GM18508 (cell line): Measurements from ENCODE around the gene OGA.

Experiments
- ATAC-seq: cut with Tn5 transposase; IDR thresholded peaks from one replicate; pipeline ENCODE4 v1.9.1; 2021; ENCODE audit warnings: moderate number of reproducible peaks; ENCODE audit not compliant: insufficient read depth, unreplicated experiment

The OGA gene

DNA sequence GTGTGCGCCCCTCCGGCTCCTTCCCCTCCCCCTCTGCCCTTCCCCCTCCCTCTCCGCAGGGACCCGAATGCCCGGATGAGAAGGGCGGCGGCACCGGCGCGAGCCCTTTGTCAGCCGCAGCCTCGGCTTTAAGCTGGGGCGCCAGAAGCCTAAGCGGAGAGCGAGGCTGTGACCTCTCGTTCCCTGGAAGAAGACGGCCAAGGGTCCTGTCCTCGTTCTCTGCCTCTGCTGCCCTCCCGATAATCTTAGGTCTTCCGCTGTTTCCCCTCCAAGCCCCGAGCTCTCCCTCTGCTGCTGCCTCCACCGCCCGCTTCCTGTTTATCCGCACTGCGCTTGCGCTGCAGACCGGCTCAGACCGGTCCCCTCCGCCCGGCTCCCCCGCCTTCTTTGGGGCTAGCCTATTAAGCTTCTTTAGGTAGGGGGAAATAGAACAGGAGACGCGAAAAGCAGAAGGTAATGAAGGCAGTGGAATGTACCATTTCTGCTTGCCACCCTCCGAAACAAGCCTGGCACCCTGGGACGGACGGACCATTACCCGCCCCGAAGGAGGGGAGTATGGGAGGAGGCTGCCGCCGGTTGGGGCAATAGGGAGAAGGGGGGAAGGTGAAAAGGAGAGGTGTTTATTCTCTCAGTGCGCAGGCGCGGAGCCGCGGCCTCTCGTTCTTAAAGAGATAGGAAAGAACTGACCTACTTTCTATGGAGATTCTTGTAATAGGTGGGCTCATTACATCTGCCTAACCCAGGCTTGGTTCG is at the start of gene OGA:
Gene OGA, minus strand, starts transcription at position 326 of the 753 bp plus-strand sequence. CDS start 422 bp downstream, outside the sequence.
- peak; percentile 76 for ATAC-seq

DNA sequence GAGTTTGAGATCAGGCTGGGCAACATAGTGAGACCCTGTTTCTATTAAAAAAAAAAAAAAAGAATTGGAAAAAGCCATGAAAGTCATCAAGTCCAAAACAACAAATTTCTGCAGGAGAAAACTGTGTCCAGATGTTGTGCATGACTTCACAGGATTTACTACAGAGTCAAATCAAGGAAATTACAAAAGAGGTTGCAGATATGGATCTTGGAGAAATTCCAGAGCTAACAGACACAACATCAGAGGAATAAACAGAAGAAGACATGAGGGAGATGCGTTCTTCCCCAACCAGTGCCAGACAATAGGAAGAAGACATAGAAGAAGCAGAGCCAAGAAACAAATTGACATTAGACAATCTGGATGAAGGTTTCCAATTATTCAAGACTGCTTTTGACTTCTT is 49.7 kb upstream of the OGA start:
- ATAC-seq = no peak

DNA sequence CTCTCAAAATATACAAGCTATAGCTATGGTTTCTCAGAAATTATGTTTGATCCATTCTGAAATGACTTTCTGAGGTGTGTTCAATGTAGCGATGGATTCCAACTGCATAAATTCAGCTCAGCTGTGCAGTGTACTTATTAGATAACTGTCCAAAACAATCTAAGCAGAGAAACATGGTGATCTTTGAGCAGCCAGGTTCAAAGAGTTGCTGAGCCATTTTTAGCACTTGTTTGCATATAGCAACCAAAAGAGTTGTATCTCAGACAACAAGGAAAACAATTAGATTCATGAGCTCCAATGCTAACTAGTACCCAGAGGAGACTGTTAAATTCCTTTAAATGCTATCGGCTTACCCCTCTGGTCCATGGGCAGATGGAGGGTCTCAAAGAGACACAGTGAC is 41.3 kb upstream of the OGA start:
- ATAC-seq = no peak

DNA sequence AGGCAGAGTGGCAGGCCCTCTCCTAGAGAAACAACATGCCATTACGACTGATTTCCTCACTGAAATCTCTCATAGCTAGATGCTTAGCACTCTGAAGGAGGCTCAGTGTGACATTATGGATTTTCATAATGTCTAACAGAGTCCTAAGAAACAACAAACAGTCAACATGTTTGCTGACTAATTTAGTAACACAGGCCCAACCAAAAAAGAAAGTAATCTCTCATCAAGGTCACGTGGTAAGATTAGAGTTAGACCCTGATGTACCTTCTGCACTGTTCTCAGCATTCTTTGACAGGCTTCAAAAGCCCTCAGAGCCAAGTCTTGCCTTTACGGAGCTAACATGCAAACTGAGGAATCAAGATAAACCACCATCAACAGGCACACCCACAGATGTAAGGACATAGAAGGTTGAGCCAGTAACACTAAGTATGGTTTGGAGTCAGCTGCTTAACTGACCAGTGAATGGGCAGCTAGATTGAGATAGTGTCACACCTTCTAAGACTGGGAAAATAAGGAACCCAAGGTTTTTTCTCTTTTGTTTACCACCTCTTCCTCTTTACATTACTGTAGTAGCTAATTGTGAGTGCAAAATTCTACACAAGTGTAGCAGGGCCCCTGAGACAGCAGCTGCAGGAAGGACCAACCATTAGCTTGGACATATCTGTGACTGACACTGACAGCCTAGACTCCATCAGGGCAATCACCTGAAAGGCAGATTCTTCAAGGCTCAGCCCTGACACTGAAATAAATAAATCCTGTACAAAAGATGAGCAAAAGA is 40.7 kb upstream of the OGA start:
- no peak for ATAC-seq

DNA sequence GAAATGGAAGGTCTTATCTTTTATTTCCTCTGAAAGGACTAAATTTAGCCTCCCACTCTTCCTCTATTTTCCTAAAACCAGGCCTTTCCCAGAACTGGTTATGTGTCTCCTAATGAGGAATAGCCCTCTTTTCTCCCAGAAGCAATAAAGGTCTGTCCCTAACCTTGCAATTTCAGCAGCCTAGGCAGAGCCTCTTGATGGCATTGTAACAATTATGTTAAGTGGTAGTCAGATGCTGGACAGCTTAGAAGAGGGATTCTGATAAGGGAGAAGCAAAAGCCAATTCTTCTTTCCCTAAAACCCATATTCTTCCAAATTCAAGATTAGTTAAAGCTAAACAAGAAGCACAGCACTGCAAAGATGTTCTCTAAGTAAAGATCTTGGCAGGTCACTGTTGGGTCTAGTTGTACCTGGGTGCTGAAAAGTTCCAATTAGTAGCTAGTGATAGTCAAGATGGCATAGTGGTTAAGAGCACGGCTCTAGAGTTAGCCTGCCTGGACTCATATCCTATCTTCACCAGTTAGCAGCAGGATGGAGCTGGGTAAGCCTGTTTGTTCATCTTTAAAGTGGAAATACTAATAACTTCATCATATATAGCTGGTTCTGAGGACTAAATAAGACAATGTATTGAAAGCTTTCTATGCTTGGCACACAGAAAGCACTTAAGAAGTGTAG is 39.7 kb upstream of the OGA start:
- ATAC-seq = no peak

DNA sequence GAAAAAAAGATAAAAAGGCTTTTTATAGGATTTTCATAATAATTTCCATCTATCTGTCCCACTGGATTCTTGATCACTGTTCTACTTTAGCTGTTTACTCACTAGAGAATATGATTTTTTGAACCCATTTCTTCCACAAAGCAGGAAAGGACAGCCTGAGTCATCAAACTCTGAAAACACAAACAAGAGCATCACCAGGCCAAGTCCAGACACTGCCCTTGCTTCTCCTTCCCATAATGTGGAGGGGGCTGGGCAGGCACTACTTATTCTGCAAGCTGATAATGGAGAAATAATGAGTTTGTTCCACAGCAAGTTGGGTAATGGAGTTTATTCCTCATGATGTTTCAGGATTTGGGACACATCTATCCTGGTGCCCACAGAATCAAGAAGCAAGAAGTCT is 38.4 kb upstream of the OGA start:
- no peak for ATAC-seq

DNA sequence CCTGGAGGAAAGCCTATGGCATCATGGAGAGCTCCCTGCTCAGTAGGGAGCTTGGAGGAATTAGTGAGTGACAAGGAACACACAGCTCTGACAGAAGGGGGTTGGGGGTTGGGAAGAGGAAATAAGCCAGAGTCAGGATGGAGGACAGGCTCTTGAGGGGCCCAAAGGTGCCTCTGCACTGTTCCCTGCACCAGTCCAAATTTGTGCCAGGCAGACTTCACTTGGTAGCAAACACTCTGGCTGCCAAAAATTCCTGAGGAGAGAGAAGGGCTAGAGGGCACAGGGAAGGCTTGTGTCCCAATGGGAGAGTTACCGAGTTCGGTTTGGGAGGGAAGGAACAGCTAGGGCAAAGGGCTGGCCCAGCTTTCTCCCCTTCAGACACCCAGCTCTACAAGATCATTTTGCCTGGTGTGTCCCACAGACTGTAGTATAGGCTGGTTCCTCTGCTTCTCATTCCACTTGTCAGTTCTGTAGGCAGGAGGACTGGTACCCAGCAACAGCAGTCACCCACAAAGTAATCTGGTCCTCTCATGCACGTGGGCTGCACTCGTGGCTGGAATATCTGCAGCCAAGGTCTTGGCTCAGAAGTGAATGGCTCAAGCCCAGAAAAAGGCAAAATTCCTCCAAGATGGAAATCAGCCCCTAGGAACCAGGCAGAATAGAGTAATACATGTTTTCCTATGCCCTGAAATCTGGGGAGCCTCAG is 33.3 kb upstream of the OGA start:
- no peak for ATAC-seq

DNA sequence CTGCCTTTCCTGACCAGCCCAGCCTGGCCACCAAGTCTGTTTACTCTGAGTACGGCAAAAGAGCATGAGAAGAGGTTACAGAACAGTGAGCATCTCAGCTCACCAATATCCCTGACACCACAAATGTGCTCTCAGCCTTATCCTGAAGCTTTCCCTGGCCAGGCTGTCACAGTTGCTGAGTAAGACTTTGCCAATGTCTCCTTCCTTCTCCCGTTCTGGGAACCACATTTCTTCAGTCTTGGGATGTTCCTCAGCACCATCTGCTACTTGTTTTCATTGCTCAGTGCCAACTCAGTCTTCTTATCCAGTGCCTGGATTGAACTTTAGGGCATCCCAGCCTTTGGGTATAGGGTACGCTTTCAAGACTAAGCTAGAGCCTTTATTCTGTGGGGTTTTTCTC is 32.5 kb upstream of the OGA start:
- ATAC-seq = no peak

DNA sequence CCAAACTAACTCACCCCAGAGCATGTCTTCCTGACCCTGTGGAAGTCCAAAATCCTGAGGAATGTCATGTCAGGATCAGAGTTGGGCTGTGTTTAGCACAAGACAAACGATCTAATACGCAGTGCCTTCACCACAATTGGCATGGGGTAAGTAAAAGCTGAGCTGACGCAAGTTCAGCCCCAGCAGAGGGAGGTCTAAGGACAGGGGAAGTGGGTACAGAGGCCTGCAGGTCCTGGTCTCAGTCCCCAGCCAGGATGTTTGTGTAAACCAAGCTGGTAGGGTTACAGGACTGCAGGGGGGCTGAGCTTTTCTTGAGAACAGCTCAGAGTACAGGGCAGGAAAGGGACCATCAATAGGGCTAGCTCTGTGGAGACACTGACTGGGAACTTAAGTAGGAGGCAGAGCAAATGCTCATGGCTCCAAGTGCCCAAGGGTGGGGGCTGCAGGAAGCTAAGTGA is 30.7 kb upstream of the OGA start:
- ATAC-seq = no peak

DNA sequence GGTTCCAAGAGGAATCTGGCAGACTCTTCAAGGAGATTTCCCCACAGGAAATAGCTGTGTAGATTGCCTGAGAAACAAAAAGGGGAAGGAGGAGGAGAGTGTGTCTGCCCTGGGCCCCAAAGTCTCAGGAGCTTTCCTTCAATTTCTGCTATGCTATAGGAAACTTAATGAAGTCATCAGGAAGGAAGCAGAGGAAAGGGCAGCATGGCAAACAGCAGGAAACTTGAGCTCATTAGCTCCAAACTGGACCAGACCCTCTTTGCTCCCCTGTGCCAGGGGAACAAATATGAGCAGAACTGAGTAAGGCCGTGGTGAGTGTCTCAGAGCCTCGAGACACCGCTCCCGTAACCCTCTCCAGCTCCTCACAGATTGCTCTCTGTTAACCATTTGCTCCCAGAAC is 30.2 kb upstream of the OGA start:
- ATAC-seq = no peak

DNA sequence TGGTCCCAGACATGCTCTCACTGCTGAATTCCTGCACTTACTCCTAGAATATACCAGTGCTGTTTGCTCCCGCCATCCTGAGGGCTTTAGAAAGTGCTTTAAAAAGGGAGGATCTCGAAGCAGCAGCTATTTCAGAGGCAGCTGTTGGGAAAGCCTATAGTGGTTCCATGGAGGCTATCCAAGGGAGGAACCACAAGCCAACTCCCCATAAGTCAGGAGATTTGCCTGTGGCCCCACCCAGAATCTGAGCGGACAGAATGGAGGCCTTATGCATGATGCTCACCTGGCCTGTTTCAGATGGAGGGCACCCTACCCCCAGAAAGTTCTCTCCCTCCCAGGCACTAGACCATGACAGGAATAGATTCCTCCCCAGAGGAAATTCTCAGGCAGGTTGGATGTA is 27.6 kb upstream of the OGA start:
- ATAC-seq = no peak

DNA sequence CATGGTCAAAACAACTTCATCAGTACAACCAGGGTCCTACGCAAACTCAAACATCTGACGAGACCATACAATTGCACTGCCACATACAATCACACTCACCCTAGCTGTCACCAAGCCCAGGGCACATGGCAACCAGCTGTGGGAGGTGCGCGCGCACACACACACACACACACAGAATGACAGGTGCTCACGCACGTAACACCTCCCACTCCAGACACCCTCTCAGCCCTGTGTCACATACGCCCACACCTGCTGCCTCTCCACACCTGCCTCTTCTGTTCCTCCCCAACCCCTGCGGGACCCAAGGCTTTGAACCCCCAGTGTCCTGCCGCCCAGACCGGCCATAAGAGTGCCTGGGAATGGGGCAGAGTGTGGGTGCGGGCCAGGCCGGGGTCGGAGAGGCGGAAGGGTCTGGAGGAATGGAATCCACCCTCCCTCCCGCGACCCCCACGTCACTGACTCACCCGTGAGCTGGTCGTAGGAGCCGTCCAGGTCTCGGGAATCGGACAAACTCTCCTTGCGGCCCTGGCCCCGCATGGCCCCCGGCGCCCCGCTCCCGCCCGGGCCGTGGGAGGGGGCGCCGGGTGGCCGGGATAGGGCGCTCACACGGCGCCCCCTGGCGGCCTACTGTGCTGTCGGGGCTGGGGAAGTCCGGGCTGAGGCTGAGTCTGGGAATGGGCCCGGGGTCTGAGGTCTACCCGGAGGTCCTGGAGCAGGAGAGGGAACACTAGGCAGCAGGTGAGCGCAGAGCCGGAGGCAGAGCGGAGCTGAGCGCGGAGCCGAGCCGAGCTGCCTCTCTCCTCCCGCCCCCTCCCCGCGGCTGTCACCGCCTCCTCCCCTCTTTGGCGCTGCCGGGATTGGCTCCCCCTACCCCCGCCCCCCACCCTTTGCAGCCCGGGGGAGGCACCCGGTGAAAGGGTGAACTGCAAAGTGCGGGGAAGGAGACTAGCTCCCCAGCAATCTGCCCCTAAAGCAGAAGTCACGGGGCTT is 25.1 kb upstream of the OGA start, which contains the start of gene KCNIP2:
Gene KCNIP2, minus strand, starts transcription at position 769 of the 990 bp plus-strand sequence. Its CDS starts 232 bp downstream, at position 537.
- ATAC-seq = no peak

DNA sequence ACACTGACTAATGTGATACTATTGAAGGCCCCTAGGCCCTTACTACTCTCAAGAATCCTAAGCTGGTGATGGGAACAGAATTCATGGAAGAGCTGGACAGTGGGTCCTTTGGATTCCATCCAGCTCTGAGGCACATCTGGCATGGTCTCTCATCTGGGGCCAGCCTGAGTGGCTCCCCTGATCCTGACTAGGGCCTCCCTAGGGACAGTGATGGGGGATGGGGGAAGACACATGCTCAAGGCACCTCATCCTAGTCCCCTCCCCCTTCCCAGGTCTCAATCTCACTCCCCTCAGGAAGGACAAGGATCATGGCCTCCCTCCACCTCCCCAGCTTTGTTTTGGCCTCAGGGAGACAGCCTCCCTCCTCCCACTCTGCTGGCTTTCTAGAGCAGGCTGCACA is 23.6 kb upstream of the OGA start:
- no peak for ATAC-seq

DNA sequence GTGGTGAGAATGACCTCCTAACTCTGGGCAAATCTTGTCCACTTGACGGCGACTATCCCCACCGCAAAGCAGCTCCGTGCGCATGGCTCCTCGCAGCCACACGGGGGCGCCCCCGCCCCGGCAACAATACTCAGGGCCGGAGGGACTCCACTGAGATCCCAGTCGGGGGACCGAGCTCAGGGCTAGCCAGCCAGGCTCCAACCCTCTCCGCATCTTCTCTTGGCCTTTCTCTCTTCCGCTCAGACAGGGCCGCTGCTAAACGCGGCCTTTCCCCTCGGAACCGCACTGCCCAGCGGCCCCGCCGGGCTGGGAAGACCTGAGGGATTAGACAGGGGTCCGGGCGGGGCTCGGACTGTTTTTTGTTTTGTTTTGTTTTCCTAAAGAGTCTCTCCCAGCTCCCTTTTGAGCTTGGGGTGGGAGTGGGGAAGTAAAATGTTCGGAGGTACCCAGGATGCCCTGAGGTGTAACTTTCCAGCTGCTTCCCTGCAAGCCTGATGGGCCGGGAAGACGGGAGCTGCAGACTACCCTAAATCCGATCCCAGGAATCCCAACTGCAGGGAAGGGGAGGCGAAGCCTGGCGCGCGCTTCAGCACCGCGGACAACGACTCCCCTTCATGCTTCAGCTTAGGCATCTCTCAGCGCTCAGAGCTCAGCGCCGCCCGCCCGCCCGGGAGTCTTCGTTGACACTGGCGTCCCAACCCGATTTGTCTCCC is 22.7 kb upstream of the OGA start:
- no peak for ATAC-seq

DNA sequence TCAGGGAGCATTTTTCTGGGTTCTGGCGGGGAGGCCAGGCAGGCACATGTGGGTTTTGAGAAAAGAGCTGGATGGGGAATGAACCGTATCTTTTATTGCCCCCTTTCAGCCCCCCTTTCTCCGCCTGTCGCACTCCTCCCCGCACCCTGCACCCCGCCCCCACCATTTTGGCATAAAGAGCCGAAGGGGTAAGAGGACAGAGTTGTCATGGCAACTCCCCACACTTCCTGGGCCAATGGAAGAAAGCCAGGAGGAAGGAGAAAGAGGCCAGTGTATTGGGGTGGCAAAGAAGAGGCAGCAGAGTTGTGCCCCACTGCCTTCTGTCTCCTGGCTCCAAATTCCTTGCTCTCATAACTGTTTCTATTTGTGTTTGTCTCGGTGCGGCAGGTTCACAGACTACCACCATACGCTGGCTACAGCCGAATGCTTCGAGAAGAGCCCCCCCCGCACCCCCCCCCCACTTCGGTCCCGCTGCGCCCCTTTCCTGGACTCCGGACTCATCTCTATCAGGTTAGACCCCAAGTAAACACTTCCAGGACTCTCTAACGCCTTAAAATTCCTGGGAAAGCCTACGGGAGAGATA is 21.9 kb upstream of the OGA start:
- no peak for ATAC-seq

DNA sequence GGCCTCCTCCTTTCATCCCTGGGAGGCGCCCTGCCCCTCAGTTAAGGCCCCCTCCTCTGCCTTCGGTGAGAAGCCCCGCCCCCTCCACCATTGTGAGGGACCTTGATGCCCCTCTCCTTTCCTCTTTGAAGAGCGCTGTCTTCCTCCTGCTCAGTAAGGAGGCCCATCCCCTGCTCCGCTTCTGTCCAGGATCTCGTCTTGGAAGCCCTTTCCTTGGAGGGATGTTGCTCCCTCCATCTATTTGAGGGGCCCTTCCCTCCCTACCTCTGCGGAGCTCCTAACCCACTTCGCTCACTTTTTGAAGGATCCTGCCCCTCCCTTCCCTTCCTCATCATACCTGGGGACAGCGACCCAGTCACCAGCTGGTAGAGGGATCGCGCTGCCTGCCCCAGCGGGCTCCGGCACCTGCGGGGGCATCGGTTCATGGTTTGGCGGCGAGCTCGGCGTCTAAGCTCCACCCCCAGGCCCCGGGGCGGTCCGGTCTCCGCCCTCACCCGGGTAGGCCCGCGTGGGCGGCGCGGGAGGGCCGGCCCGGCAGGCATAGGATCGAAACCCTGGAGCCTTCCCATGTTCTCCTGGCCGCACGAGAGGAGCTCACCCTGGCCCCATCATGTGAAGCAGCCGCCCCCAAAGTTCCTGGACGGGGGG is 21.3 kb upstream of the OGA start:
- no peak for ATAC-seq

DNA sequence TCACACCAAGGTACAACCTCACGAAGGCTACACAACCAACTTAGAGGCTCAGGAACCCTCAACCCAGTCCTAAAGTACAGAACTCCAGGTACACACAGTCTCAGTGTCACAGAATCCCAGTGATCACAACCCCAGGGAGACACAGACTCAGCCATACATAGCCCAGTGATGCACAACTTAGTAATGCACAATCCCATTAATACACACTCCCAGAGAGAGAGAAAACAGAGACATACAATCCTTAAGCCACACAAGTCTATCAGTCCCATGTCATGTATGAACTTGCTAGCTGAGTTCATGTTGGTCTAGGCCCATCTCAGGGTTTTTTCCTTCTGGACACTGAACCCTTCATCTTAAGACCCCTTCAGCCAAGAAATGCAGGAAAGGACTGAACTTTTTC is 20.8 kb upstream of the OGA start:
- no peak for ATAC-seq
